Endothelial cell of umbilical vein (primary cell): ENCODE results near the gene UNC5CL. TPM values are rescaled to one million over a fixed set of nuclear protein-coding genes. Genes with fewer than 3 reads are reported as not detected.

Source experiments
- BruUV-seq: library from RNA; stranded (reverse); fragments of 400-500 nt; replicated peaks from 2 replicates; lab custom pipeline; 2021; lab: Mats Ljungman, UMichigan
- CTCF ChIA-PET: fragments of 300-600, 350-600 bp; sonication (Branson Sonifier 250); formaldehyde crosslinking; loops from one replicate; lab custom pipeline; 2021; ENCODE audit warnings: antibody characterized with exemption, inconsistent platforms; lab: Charles Lee
- POLR2A ChIA-PET: fragments of 300-600, 350-600 bp; sonication (Branson Sonifier 250); formaldehyde crosslinking; loops from one replicate; lab custom pipeline; 2021; ENCODE audit warnings: antibody characterized with exemption, inconsistent platforms; lab: Charles Lee
- DNase-seq: peaks from one replicate; pipeline ENCODE4 v3.0.0-alpha.2; 2011; ENCODE audit warnings: low read depth, low spot score
- FAIRE-seq: peaks from 2 replicates; lab custom pipeline; 2011; peaks lifted over from hg19 to GRCh38; lab: Jason Lieb, UNC
- H2AFZ ChIP-seq: 2 replicates; pipeline ENCODE4 v1.6.0; 2012; ENCODE audit warnings: low read depth, low read length, control low read depth, inconsistent platforms
- H3K27ac ChIP-seq: 2 replicates; pipeline ENCODE4 v1.5.1; 2011; ENCODE audit warnings: low read depth, mild to moderate bottlenecking, control low read depth, low read length, moderate library complexity; ENCODE audit not compliant: insufficient read depth
- H3K27me3 ChIP-seq, 2 experiments: 2 replicates each; pipeline versions ENCODE4 v1.6.0 to v1.6.1; 2011; ENCODE audit warnings: low read length in 2 of 2, mixed read lengths in 1 of 2; ENCODE audit not compliant: control insufficient read depth in 2 of 2, insufficient read depth in 2 of 2
- H3K36me3 ChIP-seq, 2 experiments: 2 replicates in 1 of 2; 3 replicates in 1 of 2; pipeline ENCODE4 v1.5.1; 2011; ENCODE audit warnings: low read length in 2 of 2, mild to moderate bottlenecking in 1 of 2, moderate library complexity in 1 of 2; ENCODE audit not compliant: control insufficient read depth in 2 of 2, insufficient read depth in 2 of 2; ENCODE audit errors: extremely low read depth in 1 of 2
- H3K4me1 ChIP-seq: 3 replicates; pipeline ENCODE4 v1.5.1; 2011; ENCODE audit warnings: mild to moderate bottlenecking, low read length; ENCODE audit not compliant: control insufficient read depth, insufficient read depth; ENCODE audit errors: extremely low read depth
- H3K4me2 ChIP-seq: 2 replicates; pipeline ENCODE4 v1.6.1; 2011; ENCODE audit warnings: low read length, control low read depth, mixed read lengths; ENCODE audit not compliant: insufficient read depth
- H3K4me3 ChIP-seq, 3 experiments: fragments of 200-600 bp in 1 of 3; sonication (generic), shearing (Covaris generic) in 1 of 3; replicated peaks in 1 of 3; 2 replicates each; pipeline ENCODE4 v1.5.1; 2011 to 2016; ENCODE audit warnings: control low read depth in 3 of 3, low read length in 3 of 3, mild to moderate bottlenecking in 2 of 3, inconsistent platforms in 1 of 3, low read depth in 1 of 3, moderate library complexity in 1 of 3; ENCODE audit not compliant: insufficient read depth in 1 of 3
- H3K79me2 ChIP-seq: 2 replicates; pipeline ENCODE4 v1.6.0; 2012; ENCODE audit warnings: low read length, inconsistent platforms; ENCODE audit not compliant: control insufficient read depth, insufficient read depth
- H3K9ac ChIP-seq: replicated peaks from 2 replicates; pipeline ENCODE3; 2011; ENCODE audit warnings: low read length, control low read depth; ENCODE audit not compliant: insufficient read depth; ENCODE audit errors: extremely low read depth
- H3K9me1 ChIP-seq: replicated peaks from 3 replicates; pipeline ENCODE4 v1.6.0; 2011; ENCODE audit warnings: mild to moderate bottlenecking, low read length; ENCODE audit not compliant: control insufficient read depth, insufficient read depth; ENCODE audit errors: extremely low read depth
- H3K9me3 ChIP-seq: replicated peaks from 2 replicates; pipeline ENCODE4 v1.5.1; 2012; ENCODE audit warnings: low read length, inconsistent platforms; ENCODE audit not compliant: control insufficient read depth, insufficient read depth
- H4K20me1 ChIP-seq: replicated peaks from 2 replicates; pipeline ENCODE3; 2011; ENCODE audit warnings: mild to moderate bottlenecking, low read length; ENCODE audit not compliant: control insufficient read depth, insufficient read depth; ENCODE audit errors: extremely low read depth
- CTCF ChIP-seq, 2 donors: IDR thresholded peaks; 1 replicate in 1 of 2; 2 replicates in 1 of 2; pipeline ENCODE4 v1.5.1; 2011; ENCODE audit warnings: low read length in 2 of 2, mild to moderate bottlenecking in 2 of 2, moderate library complexity in 2 of 2, control low read depth in 1 of 2, inconsistent platforms in 1 of 2, low read depth in 1 of 2; ENCODE audit not compliant: insufficient read depth in 1 of 2; ENCODE audit errors: extremely low read depth in 1 of 2
- EZH2 ChIP-seq: IDR thresholded peaks from 2 replicates; pipeline ENCODE4 v1.6.1; 2012; ENCODE audit warnings: borderline replicate concordance, low read depth, mild to moderate bottlenecking, moderate library complexity, low read length, inconsistent platforms; ENCODE audit not compliant: severe bottlenecking
- FOS ChIP-seq: IDR thresholded peaks from 2 replicates; pipeline ENCODE4 v1.6.1; 2011; ENCODE audit warnings: mild to moderate bottlenecking, low read length, moderate library complexity, borderline replicate concordance; ENCODE audit not compliant: insufficient read depth
- GATA2 ChIP-seq: IDR thresholded peaks from 2 replicates; pipeline ENCODE4 v1.7.0; 2011; ENCODE audit warnings: low read depth, mild to moderate bottlenecking, moderate library complexity, mixed read lengths, low read length; ENCODE audit not compliant: insufficient read length, insufficient read depth
- JUN ChIP-seq: IDR thresholded peaks from 2 replicates; pipeline ENCODE4 v1.6.1; 2011; ENCODE audit warnings: borderline replicate concordance, low read depth; ENCODE audit not compliant: insufficient read length, insufficient read depth
- MAX ChIP-seq: IDR thresholded peaks from 2 replicates; pipeline ENCODE4 v1.6.1; 2011; ENCODE audit not compliant: insufficient read depth, insufficient read length
- MYC ChIP-seq: IDR thresholded peaks from one replicate; pipeline ENCODE4 v1.6.1; 2011; ENCODE audit warnings: mild to moderate bottlenecking, low read depth, low read length
- POLR2A ChIP-seq: IDR thresholded peaks from 2 replicates; pipeline ENCODE4 v1.6.1; 2012; ENCODE audit warnings: low read depth, mild to moderate bottlenecking, control low read depth, low read length
- POLR2AphosphoS5 ChIP-seq: IDR thresholded peaks from 2 replicates; pipeline ENCODE4 v1.6.1; 2012; ENCODE audit warnings: low read depth, mild to moderate bottlenecking, control low read depth, low read length, moderate library complexity; ENCODE audit not compliant: insufficient read depth
- dilution Hi-C: fragments of 300-500 bp; cut with MboI; formaldehyde crosslinking; loops from one replicate; pipeline ENCODE4 v1.15.0; 2019; ENCODE audit warnings: low sequenced_read_pairs; ENCODE audit not compliant: extremely low pct_ligation_motif_present
- intact Hi-C: fragments of 100-400 bp; cut with micrococcal nuclease; formaldehyde crosslinking; loops from one replicate; pipeline ENCODE4 v1.10.0; 2022
- polyA plus RNA-seq, 4 experiments: library from polyadenylated mRNA; depleted of rRNA in 3 of 4; stranded (reverse) in 3 of 4; unstranded in 1 of 4; fragments of >200 nt; gene quantifications; 2 replicates each; pipeline versions ENCODE4 v1.2.1 to v1.2.3, GENCODE V29; 2011 to 2012; ENCODE audit warnings: missing spikeins in 1 of 4
- total RNA-seq: library from RNA; stranded (reverse); gene quantifications from 2 replicates; pipeline ENCODE4 v1.2.3, GENCODE V29; 2021

The UNC5CL gene
- total and polyA plus RNA-seq, 2 donors (not counting 3 experiments of a cell fraction or from before 2014, with no cell fraction given), result 0.14 to 0.20 TPM

DNA sequence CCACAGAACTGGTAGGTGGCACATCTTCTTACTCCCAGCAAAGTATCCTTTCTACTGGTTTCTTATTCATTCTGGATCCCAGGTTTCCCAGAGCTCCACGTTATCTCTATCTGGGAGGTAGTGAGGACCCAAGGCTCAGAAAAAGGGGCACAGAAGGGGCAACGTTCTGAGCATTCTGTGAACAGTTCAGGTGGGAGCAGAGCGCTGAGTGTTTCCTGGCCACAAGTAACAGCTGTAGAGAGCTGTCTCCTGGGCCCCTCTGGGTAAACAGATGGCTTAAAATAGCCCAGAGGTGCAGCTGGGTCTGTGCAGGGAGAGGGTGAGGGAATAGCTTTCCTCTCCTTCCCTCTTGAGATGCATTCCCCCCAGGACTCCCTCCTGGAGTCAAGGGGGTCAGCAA is 16.1 kb upstream of the UNC5CL start:
- Histone ChIP-seq H3K27ac (no peak overlapping the region), H3K79me2 (no peaks in the 10 kb centered on the region), H3K27me3 (peaks cover 0 to 3% of the 10 kb centered on the region in 2 experiments), H2AFZ (no peak overlapping the region), H3K9me1 (no peaks in the 10 kb centered on the region), H3K4me1 (peaks cover 5% of the 10 kb centered on the region), H3K4me2 (no peak overlapping the region), H4K20me1 (no peaks in the 10 kb centered on the region), H3K9me3 (no peaks in the 10 kb centered on the region), H3K36me3 (no peaks in the 10 kb centered on the region), H3K4me3 (no peak overlapping the region), H3K9ac (no peak overlapping the region)
- DNase-seq, result no peak
- intact Hi-C loops, result no loop called here
- FAIRE-seq, result no peak
- dilution Hi-C loops, result no loop called here
- no TSS peak for BruUV-seq
- POLR2A ChIA-PET, result interaction anchor here (0.6 kb wide), 1 partner anchor 20 kb away, joined by 3 read pairs; no protein-coding TSS in a partner anchor
- CTCF ChIA-PET, result interaction anchor here (1.0 to 4.3 kb wide), 5 partner anchors 9 to 27 kb away, joined by 3 to 22 read pairs (median 10); partner anchors contain the start of gene UNC5CL
- no peak for TF ChIP-seq FOS

DNA sequence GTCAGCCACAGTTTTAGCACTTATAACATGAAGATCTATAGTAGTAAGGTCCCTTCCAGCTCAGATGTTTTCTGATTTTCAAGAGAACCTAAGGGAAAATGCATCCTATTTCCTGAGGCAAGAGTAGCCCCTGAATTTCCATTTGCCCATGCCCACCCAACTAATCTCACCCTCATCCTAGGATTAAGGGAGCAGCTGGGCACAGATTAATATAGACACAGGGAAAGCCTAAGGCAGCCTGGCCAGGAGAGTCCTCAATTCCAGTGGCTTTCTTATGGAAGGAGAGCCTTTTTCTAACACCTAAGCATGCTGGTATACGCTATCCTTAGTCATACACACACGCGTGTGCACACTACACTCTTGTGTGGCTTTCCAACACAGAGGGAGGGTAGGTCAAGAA is 15.5 kb upstream of the UNC5CL start:
- ChIA-PET POLR2A (no interaction called here), CTCF (interaction anchor here (1.0 to 4.3 kb wide), 5 partner anchors 8 to 26 kb away, joined by 3 to 22 read pairs (median 10); partner anchors contain the start of gene UNC5CL)
- dilution Hi-C loops, result no loop called here
- Histone ChIP-seq H3K79me2 (no peaks in the 10 kb centered on the region), H4K20me1 (no peaks in the 10 kb centered on the region), H3K9me3 (no peaks in the 10 kb centered on the region), H3K9ac (no peak overlapping the region), H3K36me3 (no peaks in the 10 kb centered on the region), H3K27me3 (peaks cover 0 to 3% of the 10 kb centered on the region in 2 experiments), H3K4me2 (no peak overlapping the region), H3K9me1 (no peaks in the 10 kb centered on the region), H2AFZ (no peak overlapping the region), H3K4me1 (peaks cover 5% of the 10 kb centered on the region), H3K27ac (no peak overlapping the region), H3K4me3 (no peak overlapping the region)
- intact Hi-C loops, result no loop called here
- FAIRE-seq (no peak), DNase-seq (no peak)
- BruUV-seq, result no TSS peak
- TF ChIP-seq MAX (no peak), MYC (no peak), POLR2AphosphoS5 (no peak), GATA2 (no peak), JUN (no peak), CTCF (IDR thresholded peaks at IDR 0.05; ENCODE audit: extremely low read depth in 1 of 2, insufficient read depth in 1 of 2, low read depth in 1 of 2, low read length in 2 of 2) (no peak), POLR2A (no peak), FOS (no peak), EZH2 (no peak)
